ENCODE data around the gene NKAIN2.
A peak's percentile ranks its signal among the peaks of the same experiment; 100 is the strongest.

The NKAIN2 gene

GRCh38 chr6:124607119-124607627, 803.5 kb downstream of the NKAIN2 start:
- DNase-seq: no peak

GRCh38 chr6:124613031-124613430, 809.4 kb downstream of the NKAIN2 start:
- no peak for DNase-seq

GRCh38 chr6:124622351-124622750, 818.7 kb downstream of the NKAIN2 start:
- peak in 1 of 14 donors; percentile 52 for DNase-seq

GRCh38 chr6:124633655-124634054, 830.0 kb downstream of the NKAIN2 start:
- no peak for DNase-seq

GRCh38 chr6:124640432-124640831, 836.8 kb downstream of the NKAIN2 start:
- DNase-seq: no peak

GRCh38 chr6:124655866-124656265, 852.2 kb downstream of the NKAIN2 start:
- DNase-seq: no peak

GRCh38 chr6:124658053-124658452, 854.4 kb downstream of the NKAIN2 start:
- no peak for DNase-seq

GRCh38 chr6:124659427-124659826, 855.8 kb downstream of the NKAIN2 start:
- no peak for DNase-seq

- no peak for DNase-seq
Observed at GRCh38 chr6:124660185-124660584, 856.5 kb downstream of the NKAIN2 start.

GRCh38 chr6:124661097-124661661, 857.5 kb downstream of the NKAIN2 start:
- DNase-seq: no peak

- DNase-seq: no peak
Observed at GRCh38 chr6:124668028-124668427, 864.4 kb downstream of the NKAIN2 start.

- DNase-seq: no peak
Observed at GRCh38 chr6:124669713-124670480, 866.2 kb downstream of the NKAIN2 start.

GRCh38 chr6:124670801-124671200, 867.1 kb downstream of the NKAIN2 start:
- DNase-seq: peak in 1 of 14 donors; percentile 49

- no peak for DNase-seq
Observed at GRCh38 chr6:124671324-124671723, 867.7 kb downstream of the NKAIN2 start.

GRCh38 chr6:124674042-124674441, 870.4 kb downstream of the NKAIN2 start:
- DNase-seq: no peak

GRCh38 chr6:124676033-124676432, 872.4 kb downstream of the NKAIN2 start:
- no peak for DNase-seq

- no peak for DNase-seq
Observed at GRCh38 chr6:124677874-124678273, 874.2 kb downstream of the NKAIN2 start.

- no peak for DNase-seq
Observed at GRCh38 chr6:124679387-124679786, 875.7 kb downstream of the NKAIN2 start.

GRCh38 chr6:124682751-124683150, 879.1 kb downstream of the NKAIN2 start:
- no peak for DNase-seq

GRCh38 chr6:124683507-124683906, 879.8 kb downstream of the NKAIN2 start:
- DNase-seq: no peak

- no peak for DNase-seq
Observed at GRCh38 chr6:124684621-124685020, 881.0 kb downstream of the NKAIN2 start.

- DNase-seq: no peak
Observed at GRCh38 chr6:124688369-124688768, 884.7 kb downstream of the NKAIN2 start.

- no peak for DNase-seq
Observed at GRCh38 chr6:124694139-124694705, 890.6 kb downstream of the NKAIN2 start.

GRCh38 chr6:124699038-124699437, 895.4 kb downstream of the NKAIN2 start:
- no peak for DNase-seq

Measured in C1 segment of cervical spinal cord (tissue), 14 donors.